HG02870 (cell line): ENCODE measurements around the gene NTNG2.

ENCODE experiments used
- ATAC-seq: cut with Tn5 transposase; IDR thresholded peaks from one replicate; pipeline ENCODE4 v1.9.1; 2021; ENCODE audit warnings: mild to moderate bottlenecking, moderate library complexity; ENCODE audit not compliant: unreplicated experiment

The NTNG2 gene

DNA sequence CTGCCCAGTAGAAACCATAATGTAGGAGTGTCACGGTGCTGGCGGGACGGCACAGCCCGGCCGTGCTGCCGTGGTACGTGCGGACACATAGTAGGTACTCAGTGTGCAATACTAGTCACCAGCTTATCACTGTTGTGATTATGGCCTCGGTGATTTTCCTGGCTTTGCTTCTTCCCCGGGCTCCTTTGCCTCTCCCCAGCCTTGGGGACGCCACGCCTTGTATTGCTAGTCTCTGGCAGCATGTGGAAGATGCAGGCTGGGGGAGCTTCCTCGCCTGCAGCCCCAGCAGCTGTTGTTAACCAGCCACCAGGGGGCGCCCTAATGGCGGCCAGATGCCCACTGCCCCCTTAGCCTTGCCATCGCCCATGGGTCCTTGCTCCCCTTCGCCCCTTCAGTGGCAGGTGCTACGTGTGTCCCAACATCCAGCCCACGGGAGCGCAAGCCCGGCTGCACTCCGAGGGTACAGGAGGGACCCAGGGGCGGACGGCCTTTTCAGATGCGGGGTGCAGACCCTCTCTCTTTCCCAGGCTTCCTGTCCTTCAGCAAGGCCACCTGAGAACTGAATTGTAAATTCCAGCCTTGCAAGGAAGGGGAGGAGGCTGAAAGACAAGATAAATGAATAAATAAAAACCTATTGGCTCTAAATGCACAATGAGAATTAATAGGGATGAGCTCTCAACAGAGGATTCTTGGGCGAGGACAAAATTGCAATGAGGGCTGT lies 8.0 kb downstream of the NTNG2 start:
- no peak for ATAC-seq

DNA sequence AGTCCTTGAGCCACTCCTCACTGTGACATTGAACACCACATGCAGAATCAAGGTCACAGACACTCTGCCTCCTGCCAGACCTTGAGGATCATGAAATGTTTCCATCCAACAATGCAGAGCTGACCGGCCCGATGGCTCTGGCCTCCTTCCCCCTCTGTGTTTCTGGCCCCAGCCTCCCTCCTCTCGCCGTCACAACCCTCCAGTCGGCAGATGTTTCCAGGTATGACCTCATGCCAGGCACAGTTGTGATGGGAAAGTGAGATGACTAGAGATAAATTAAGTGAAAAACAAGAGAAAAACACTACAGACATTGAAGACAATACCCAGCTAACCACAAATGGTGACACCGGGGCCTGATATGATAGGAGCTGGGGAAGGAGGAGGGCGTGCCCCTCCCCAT lies 9.8 kb downstream of the NTNG2 start:
- ATAC-seq, result no peak

GRCh38 chr9:132172185-132172584 lies 10.3 kb downstream of the NTNG2 start:
- ATAC-seq, result no peak

DNA sequence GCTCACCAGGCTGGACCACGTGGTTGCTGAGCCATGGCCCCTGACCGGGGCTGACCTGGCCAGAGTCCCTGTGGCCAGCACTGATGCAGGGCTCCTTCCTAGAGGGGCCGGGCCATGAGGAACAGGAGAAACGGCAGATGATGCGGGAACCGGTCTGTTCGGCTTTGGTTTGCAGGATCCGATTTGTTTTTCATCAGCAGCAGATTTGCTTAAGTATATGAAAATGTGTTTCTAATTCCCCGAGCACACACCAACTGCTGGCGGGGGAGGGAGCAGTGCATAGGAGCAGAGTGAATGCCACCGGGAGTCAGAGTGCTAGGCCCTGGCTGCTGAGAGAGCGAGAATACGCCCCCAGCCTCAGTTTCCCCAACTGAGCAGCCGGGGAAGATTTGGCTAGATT lies 13.6 kb downstream of the NTNG2 start:
- ATAC-seq, result no peak

GRCh38 chr9:132176338-132176737 lies 14.5 kb downstream of the NTNG2 start:
- ATAC-seq, result no peak

GRCh38 chr9:132181796-132182313 lies 20.0 kb downstream of the NTNG2 start:
- ATAC-seq, result no peak

GRCh38 chr9:132182314-132183091 lies 20.6 kb downstream of the NTNG2 start:
- no peak for ATAC-seq

DNA sequence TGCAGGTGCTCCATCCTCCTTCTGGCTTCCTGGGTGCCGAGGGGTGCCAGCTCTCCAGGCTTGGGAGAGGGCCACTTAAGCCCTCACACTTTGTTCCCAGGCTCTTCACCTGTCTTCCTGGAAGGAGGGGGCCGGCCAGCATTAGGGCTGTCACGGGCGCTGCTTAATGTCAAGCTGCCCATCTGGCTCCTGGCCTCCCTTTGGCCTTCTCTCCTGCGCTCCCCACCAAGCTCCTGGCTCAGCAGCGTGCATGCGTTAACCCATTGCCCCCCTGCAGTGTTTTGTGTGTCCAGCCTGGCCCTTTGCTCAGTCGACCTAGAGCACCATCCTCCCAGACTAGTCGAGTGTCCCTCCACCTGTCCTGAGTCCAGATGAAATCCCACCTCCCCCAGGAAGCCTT lies 21.3 kb downstream of the NTNG2 start:
- ATAC-seq, result no peak

- ATAC-seq, result no peak
Observed at GRCh38 chr9:132183715-132184114, 21.9 kb downstream of the NTNG2 start.

DNA sequence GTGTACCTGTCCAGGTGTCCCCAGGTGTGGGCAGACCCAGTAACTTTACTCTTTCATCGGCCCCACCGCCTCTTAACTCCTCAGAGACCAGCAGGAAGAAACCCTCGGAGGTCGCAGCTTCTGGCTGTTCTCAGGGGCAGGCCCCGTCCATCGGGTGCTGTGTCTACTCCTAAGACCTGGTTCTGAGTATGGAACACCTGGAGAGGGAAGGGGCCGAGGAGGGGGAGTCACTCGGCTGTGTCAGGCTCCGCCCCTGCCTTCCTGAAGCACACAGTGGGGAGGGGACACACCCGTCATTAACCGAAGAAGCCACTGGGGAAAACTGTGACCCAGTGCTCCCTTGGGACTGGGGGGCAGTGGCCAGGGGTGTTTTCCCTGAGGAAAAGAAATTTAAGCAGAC lies 22.3 kb downstream of the NTNG2 start:
- no peak for ATAC-seq

DNA sequence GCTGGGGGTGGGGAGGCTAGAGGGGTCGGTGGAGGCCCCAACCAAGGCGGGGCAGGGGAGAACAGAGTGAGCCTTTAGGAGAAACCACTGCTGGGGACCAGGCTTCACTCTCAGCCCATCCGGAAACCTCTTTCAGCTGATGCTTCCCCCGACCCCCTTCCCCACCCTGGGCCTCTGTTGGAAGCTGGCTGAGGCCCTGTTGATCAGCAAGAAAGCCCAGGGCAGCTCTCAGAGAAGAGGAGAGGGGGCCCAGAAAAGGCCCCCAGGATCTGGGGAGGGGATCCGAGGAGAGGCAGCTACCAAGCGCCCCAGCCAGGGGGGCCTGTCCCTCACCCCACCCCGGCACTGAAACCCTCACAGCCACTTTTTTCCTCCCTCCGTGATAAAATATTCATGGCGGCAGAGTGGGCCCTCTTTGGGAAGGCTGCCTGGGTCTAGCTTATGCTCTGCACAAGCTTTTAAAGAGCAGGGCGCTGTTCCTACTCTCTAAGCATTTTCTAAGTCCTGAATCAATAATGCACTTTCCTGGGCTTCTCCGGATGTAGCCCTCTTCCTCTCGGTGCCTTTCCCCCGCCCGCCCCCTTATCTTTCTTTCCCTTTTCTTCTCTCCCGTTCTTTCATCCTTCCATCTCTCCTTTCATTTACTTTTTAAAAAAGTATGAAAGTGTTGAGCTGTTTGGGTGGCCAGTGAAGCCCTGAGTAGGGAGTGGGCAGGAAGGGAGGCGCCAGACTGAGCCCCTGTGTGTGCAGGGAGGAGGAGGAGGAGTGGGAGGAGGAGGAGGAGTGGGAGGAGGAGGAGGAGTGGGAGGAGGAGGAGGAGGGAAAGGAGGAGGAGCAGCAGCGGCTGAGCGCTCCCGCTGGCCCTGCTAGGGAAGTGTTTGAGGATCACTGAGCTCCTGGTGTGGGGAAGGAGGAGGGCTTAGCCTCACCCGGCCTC lies 23.5 kb downstream of the NTNG2 start:
- no peak for ATAC-seq

GRCh38 chr9:132187121-132187620 lies 25.3 kb downstream of the NTNG2 start:
- ATAC-seq, result no peak

DNA sequence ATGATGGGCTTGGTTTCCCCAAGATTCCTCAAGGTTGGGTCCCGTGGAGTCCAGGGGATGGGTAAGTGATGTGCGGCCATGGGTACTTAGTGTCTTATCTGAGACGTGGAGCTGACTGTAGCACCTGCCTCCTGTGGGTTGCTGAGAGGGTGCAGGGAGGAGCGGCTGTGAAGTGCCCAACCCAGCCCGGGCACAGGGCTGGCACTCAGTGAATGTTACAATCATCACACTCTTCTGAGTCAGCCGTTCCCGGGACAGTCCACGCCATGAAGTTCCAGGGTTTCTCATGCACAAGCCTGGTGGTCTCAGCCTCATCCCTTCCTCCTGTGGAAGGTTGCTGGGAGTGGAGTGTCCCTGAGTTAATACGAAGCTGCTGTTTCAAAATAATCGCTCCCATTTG lies 29.1 kb downstream of the NTNG2 start:
- ATAC-seq, result no peak

DNA sequence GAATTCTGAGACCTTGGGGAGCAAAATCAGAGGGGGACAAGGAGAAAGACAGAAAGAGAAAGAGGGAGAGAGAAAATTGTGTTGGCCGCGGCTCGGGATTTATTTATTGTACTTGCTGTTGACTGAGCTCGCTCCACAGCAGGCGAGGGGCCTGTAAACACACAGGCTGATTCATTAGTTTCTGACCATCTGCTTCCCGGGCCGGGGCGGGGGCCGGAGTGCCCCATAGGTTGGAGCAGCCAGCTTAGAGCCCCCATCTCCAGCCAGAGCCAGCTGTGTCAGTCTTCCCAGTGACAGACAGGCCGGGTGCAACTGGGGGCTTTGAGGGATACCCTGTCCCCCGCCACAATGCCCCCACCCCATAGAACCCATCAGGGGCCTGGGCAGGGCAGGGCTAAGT lies 30.9 kb downstream of the NTNG2 start:
- ATAC-seq, result no peak

GRCh38 chr9:132193227-132194124 lies 31.6 kb downstream of the NTNG2 start:
- ATAC-seq, result no peak

DNA sequence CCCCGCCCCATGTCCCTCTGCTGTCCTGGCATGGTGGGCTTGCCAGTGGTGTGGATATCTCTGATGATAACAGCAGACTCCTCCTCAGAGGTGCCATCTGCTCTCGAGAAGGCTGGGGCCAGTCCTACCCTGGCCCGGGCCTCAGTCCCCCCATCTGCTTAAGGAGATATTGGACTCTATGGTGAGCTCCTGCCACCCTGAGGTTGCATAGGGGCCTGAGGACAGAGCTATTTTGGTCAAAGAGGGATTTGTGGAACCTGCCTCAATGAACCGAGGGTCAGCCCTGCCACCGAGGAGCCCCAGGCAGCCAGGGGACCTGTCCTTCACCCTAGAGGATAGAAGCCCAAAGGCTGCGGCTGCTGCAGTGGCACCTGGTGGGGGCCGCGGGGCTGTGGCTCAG lies 32.6 kb downstream of the NTNG2 start:
- ATAC-seq, result no peak

- no peak for ATAC-seq
Observed at GRCh38 chr9:132197315-132197714, 35.5 kb downstream of the NTNG2 start.

GRCh38 chr9:132197856-132198550 lies 36.1 kb downstream of the NTNG2 start:
- no peak for ATAC-seq

- no peak for ATAC-seq
Observed at GRCh38 chr9:132199056-132199455, 37.2 kb downstream of the NTNG2 start.
